ENCODE measurements around the gene GALNT17. TPM values are rescaled to one million over a fixed set of nuclear protein-coding genes. Genes with fewer than 3 reads are reported as not detected.

GALNT17 gene
- total and polyA plus RNA-seq, 11 donors = 16.9 to 116 (median 73.1) TPM

GRCh38 chr7:71429083-71429482 lies 297.1 kb downstream of the GALNT17 start:
- ATAC-seq (no peak), DNase-seq (no peak)
- 53 to 71% (median 60%) methylated on average over 2 of the region's 2 CpGs for WGBS, 4 donors
- Histone ChIP-seq H3K9me3 (no peaks in the 10 kb centered on the region), H3K36me3 (no peaks in the 10 kb centered on the region), H3K27me3 (no peaks in the 10 kb centered on the region), H3K4me3 (no peak overlapping the region), H3K27ac (no peak overlapping the region), H3K4me1 (peaks cover 0 to 10% (median 0%) of the 10 kb centered on the region in 12 donors)
- intact Hi-C loops (cut with DNase I) = no loop called here
- TF ChIP-seq POLR2A (IDR thresholded peaks at IDR 0.05) = no peak
- no peak for TF ChIP-seq CTCF (IDR thresholded peaks at IDR 0.05)

- Histone ChIP-seq H3K27me3 (no peaks in the 10 kb centered on the region), H3K9me3 (no peaks in the 10 kb centered on the region), H3K4me1 (peaks cover 0 to under 1% (median 0%) of the 10 kb centered on the region in 12 donors), H3K36me3 (no peaks in the 10 kb centered on the region), H3K27ac (no peak overlapping the region), H3K4me3 (no peak overlapping the region)
- no peak for TF ChIP-seq CTCF (IDR thresholded peaks at IDR 0.05)
- TF ChIP-seq POLR2A (IDR thresholded peaks at IDR 0.05) = no peak
- no peak for DNase-seq
- 69 to 87% (median 83%) methylated on average over 1 of the region's 1 CpG for WGBS, 4 donors
- ATAC-seq = no peak
- intact Hi-C loops (cut with DNase I) = no loop called here
Measured at GRCh38 chr7:71430246-71430645, 298.3 kb downstream of the GALNT17 start.

DNA sequence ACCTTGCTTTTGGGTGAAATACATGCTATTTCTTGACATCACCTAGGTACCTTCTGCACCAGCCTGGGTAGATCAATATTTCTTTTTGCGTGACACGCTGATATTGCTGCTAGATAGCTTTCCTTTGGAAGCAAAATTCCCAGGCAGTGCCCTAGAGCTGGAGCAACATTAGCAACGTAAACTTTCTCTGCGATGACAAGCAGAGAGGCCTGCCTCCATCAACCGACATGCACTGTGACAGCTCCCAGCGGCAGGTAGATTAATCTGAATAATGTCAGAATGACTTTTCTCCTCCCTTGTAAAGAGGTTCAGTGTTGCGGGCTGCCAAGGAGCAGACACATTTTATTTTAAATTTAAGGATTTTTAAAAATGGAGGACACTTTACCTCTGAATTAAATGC lies 307.4 kb downstream of the GALNT17 start:
- 61 to 74% (median 65%) methylated on average over 7 of the region's 7 CpGs for WGBS, 4 donors
- Histone ChIP-seq H3K4me1 (peaks cover 0 to 9% (median 0%) of the 10 kb centered on the region in 12 donors), H3K9me3 (no peaks in the 10 kb centered on the region), H3K27me3 (no peaks in the 10 kb centered on the region), H3K36me3 (no peaks in the 10 kb centered on the region), H3K27ac (no peak overlapping the region), H3K4me3 (no peak overlapping the region)
- ATAC-seq (no peak), DNase-seq (no peak)
- no peak for TF ChIP-seq CTCF (IDR thresholded peaks at IDR 0.05)
- no peak for TF ChIP-seq POLR2A (IDR thresholded peaks at IDR 0.05)
- intact Hi-C loops (cut with DNase I) = no loop called here

- Histone ChIP-seq H3K27ac (no peak overlapping the region), H3K9me3 (no peaks in the 10 kb centered on the region), H3K4me3 (no peak overlapping the region), H3K4me1 (peaks cover 0 to 9% (median 0%) of the 10 kb centered on the region in 12 donors), H3K36me3 (no peaks in the 10 kb centered on the region), H3K27me3 (no peaks in the 10 kb centered on the region)
- intact Hi-C loops (cut with DNase I) = no loop called here
- WGBS, 4 donors = 55 to 68% (median 61%) methylated on average over 11 of the region's 11 CpGs
- no peak for TF ChIP-seq CTCF (IDR thresholded peaks at IDR 0.05)
- no peak for TF ChIP-seq POLR2A (IDR thresholded peaks at IDR 0.05)
- DNase-seq (no peak), ATAC-seq (no peak)
Measured at GRCh38 chr7:71442492-71443190, 310.7 kb downstream of the GALNT17 start.

Measured in heart left ventricle (tissue), 16 donors.